ENCODE results near the gene RETREG1. TPM values are rescaled to one million over a fixed set of nuclear protein-coding genes. Genes with fewer than 3 reads are reported as not detected.

RETREG1 gene
- total and polyA plus RNA-seq, 2 donors (not counting 3 experiments of a cell fraction or from before 2014, with no cell fraction given), result 0.46 TPM; not detected in 1

DNA sequence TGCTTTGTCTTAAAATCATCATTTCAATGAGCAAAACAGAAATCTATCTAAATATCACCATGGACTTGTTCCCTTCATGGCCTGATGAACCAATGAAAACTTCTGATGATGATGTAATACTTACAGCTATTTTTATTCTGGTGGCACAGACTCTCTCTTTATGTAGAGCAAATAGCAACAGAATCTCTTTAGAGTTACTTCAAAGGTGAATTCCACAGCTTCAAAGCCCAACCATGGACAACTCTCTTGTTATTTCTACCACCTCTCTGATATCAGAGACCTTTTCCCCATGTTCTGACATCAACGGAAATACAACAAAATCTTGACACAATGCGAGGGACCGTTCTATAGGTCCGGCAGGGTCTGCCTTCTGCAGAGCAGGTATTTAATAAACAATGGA is 70.1 kb downstream of the RETREG1 start:
- TF ChIP-seq JUN (IDR thresholded peaks at IDR 0.05; ENCODE audit: borderline replicate concordance, insufficient read depth, insufficient read length, low read depth), result no peak
- TF ChIP-seq GATA2 (IDR thresholded peaks at IDR 0.05; ENCODE audit: insufficient read depth, insufficient read length, low read depth, low read length), result no peak
- Histone ChIP-seq H2AFZ (ENCODE audit: low read depth, low read length) (no peak overlapping the region), H3K4me3 (replicated peaks in 1 of 3; ENCODE audit: insufficient read depth in 1 of 3, low read depth in 1 of 3, low read length in 3 of 3) (no peak overlapping the region), H3K9ac (replicated peaks; ENCODE audit: extremely low read depth, insufficient read depth, low read length) (no peak overlapping the region), H3K27ac (ENCODE audit: insufficient read depth, low read depth, low read length) (no peak overlapping the region), H3K4me1 (ENCODE audit: control insufficient read depth, extremely low read depth, insufficient read depth, low read length) (no peaks in the 10 kb centered on the region), H3K9me3 (replicated peaks; ENCODE audit: control insufficient read depth, insufficient read depth, low read length) (no peaks in the 10 kb centered on the region), H3K27me3 (ENCODE audit: control insufficient read depth in 2 of 2, insufficient read depth in 2 of 2, low read length in 2 of 2) (peaks cover under 1 to 7% of the 10 kb centered on the region in 2 experiments), H3K4me2 (ENCODE audit: insufficient read depth, low read length) (no peak overlapping the region), H3K36me3 (ENCODE audit: control insufficient read depth in 2 of 2, extremely low read depth in 1 of 2, insufficient read depth in 2 of 2, low read length in 2 of 2) (no peaks in the 10 kb centered on the region), H4K20me1 (replicated peaks; ENCODE audit: control insufficient read depth, extremely low read depth, insufficient read depth, low read length) (no peaks in the 10 kb centered on the region), H3K9me1 (replicated peaks; ENCODE audit: control insufficient read depth, extremely low read depth, insufficient read depth, low read length) (no peaks in the 10 kb centered on the region), H3K79me2 (ENCODE audit: control insufficient read depth, insufficient read depth, low read length) (no peaks in the 10 kb centered on the region)
- dilution Hi-C loops (cut with MboI; ENCODE audit: extremely low pct_ligation_motif_present, low sequenced_read_pairs) (no loop called here), intact Hi-C loops (cut with micrococcal nuclease) (loop anchor here (5.0 kb wide), 1 partner anchor 1084 kb away; no protein-coding TSS in a partner anchor)
- CTCF ChIA-PET, result interaction anchor here (4.3 kb wide), 1 partner anchor 386 kb away, joined by 31 read pairs; no protein-coding TSS in a partner anchor
- no peak for FAIRE-seq
- no peak for DNase-seq (ENCODE audit: low read depth, low spot score)
- POLR2A ChIA-PET, result no interaction called here
- BruUV-seq (replicated peaks), result no TSS peak

DNA sequence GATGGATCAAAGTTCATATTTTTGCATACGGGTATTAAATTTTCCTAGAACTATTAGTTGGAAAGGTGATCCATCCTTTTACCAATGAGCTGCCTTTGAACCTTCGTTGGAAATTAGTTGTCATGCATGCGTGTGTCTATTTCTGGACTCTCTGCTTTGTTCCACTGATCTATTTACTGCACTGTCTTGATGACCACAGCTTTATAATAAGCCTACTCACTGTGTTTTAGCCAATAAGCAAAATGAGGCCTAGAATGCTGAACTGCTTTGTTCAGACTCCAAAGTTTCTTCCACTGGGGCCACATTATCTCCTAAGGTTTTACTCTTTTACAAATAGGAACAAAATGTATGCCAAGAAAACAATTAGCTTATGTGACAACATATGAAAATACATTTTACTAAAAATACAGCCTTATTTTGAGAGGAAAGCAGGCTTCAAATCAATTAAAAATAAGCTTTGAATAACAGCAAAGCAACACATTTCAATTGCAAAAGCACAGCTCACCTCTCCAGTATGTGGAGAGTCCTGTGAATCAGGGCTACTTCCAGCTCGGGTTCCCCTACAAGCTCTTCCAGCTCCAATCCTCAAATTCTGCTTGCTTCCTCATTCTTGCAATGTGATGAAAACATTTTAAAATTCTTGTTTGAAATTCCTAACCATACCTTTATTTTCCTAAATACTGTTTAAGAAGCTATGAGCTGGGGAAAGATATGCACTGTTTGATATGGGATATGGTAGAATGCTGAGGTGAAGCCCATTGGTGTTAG is 72.0 kb downstream of the RETREG1 start:
- Histone ChIP-seq H3K9me3 (replicated peaks; ENCODE audit: control insufficient read depth, insufficient read depth, low read length) (no peaks in the 10 kb centered on the region), H3K36me3 (ENCODE audit: control insufficient read depth in 2 of 2, extremely low read depth in 1 of 2, insufficient read depth in 2 of 2, low read length in 2 of 2) (no peaks in the 10 kb centered on the region), H3K9ac (replicated peaks; ENCODE audit: extremely low read depth, insufficient read depth, low read length) (no peak overlapping the region), H3K4me1 (ENCODE audit: control insufficient read depth, extremely low read depth, insufficient read depth, low read length) (no peaks in the 10 kb centered on the region), H3K4me2 (ENCODE audit: insufficient read depth, low read length) (no peak overlapping the region), H3K27me3 (ENCODE audit: control insufficient read depth in 2 of 2, insufficient read depth in 2 of 2, low read length in 2 of 2) (peaks cover 0 to 7% of the 10 kb centered on the region in 2 experiments), H2AFZ (ENCODE audit: low read depth, low read length) (no peak overlapping the region), H3K9me1 (replicated peaks; ENCODE audit: control insufficient read depth, extremely low read depth, insufficient read depth, low read length) (no peaks in the 10 kb centered on the region), H3K79me2 (ENCODE audit: control insufficient read depth, insufficient read depth, low read length) (no peaks in the 10 kb centered on the region), H4K20me1 (replicated peaks; ENCODE audit: control insufficient read depth, extremely low read depth, insufficient read depth, low read length) (no peaks in the 10 kb centered on the region), H3K27ac (ENCODE audit: insufficient read depth, low read depth, low read length) (no peak overlapping the region), H3K4me3 (replicated peaks in 1 of 3; ENCODE audit: insufficient read depth in 1 of 3, low read depth in 1 of 3, low read length in 3 of 3) (no peak overlapping the region)
- FAIRE-seq (no peak), DNase-seq (ENCODE audit: low read depth, low spot score) (no peak)
- no TSS peak for BruUV-seq (replicated peaks)
- POLR2A ChIA-PET, result interaction anchor here (0.6 kb wide), 1 partner anchor 362 kb away, joined by 6 read pairs; no protein-coding TSS in a partner anchor
- CTCF ChIA-PET, result interaction anchor here (0.9 to 3.2 kb wide), 7 partner anchors 7 to 384 kb away, joined by 3 to 13 read pairs (median 3); no protein-coding TSS in a partner anchor
- intact Hi-C loops (cut with micrococcal nuclease) (loop anchor here (5.0 kb wide), 1 partner anchor 1082 kb away; no protein-coding TSS in a partner anchor), dilution Hi-C loops (cut with MboI; ENCODE audit: extremely low pct_ligation_motif_present, low sequenced_read_pairs) (no loop called here)
- TF ChIP-seq JUN (IDR thresholded peaks at IDR 0.05; ENCODE audit: borderline replicate concordance, insufficient read depth, insufficient read length, low read depth), result no peak
- no peak for TF ChIP-seq POLR2A (IDR thresholded peaks at IDR 0.05; ENCODE audit: low read depth, low read length)
- TF ChIP-seq, protein P1, sequence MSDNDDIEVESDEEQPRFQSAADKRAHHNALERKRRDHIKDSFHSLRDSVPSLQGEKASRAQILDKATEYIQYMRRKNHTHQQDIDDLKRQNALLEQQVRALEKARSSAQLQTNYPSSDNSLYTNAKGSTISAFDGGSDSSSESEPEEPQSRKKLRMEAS (IDR thresholded peaks at IDR 0.05; ENCODE audit: insufficient read depth, insufficient read length), result no peak
- TF ChIP-seq, protein P2, sequence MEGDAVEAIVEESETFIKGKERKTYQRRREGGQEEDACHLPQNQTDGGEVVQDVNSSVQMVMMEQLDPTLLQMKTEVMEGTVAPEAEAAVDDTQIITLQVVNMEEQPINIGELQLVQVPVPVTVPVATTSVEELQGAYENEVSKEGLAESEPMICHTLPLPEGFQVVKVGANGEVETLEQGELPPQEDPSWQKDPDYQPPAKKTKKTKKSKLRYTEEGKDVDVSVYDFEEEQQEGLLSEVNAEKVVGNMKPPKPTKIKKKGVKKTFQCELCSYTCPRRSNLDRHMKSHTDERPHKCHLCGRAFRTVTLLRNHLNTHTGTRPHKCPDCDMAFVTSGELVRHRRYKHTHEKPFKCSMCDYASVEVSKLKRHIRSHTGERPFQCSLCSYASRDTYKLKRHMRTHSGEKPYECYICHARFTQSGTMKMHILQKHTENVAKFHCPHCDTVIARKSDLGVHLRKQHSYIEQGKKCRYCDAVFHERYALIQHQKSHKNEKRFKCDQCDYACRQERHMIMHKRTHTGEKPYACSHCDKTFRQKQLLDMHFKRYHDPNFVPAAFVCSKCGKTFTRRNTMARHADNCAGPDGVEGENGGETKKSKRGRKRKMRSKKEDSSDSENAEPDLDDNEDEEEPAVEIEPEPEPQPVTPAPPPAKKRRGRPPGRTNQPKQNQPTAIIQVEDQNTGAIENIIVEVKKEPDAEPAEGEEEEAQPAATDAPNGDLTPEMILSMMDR (IDR thresholded peaks at IDR 0.05; ENCODE audit: extremely low read depth in 1 of 2, insufficient read depth in 1 of 2, low read depth in 1 of 2, low read length in 2 of 2), result no peak
- no peak for TF ChIP-seq FOS (IDR thresholded peaks at IDR 0.05; ENCODE audit: borderline replicate concordance, insufficient read depth, low read length)
- TF ChIP-seq POLR2AphosphoS5 (IDR thresholded peaks at IDR 0.05; ENCODE audit: insufficient read depth, low read depth, low read length), result no peak
- TF ChIP-seq MYC (IDR thresholded peaks at IDR 0.05; ENCODE audit: low read depth, low read length), result no peak
- TF ChIP-seq GATA2 (IDR thresholded peaks at IDR 0.05; ENCODE audit: insufficient read depth, insufficient read length, low read depth, low read length), result no peak
- TF ChIP-seq EZH2 (IDR thresholded peaks at IDR 0.05; ENCODE audit: borderline replicate concordance, low read depth, low read length, severe bottlenecking), result no peak
